Smooth muscle cell (in vitro differentiated cells): Measurements from ENCODE around the gene HEPHL1. TPM values are rescaled to one million over a fixed set of nuclear protein-coding genes. Genes with fewer than 3 reads are reported as not detected.

ENCODE experiments used
- DNase-seq: peaks from one replicate; lab custom pipeline; 2025; ENCODE audit not compliant: unreplicated experiment; lab: John Stamatoyannopoulos, UW
- H2AFZ ChIP-seq: fragments of 200-600 bp; sonication (generic); 2 replicates; pipeline ENCODE4 v1.6.0; 2016; ENCODE audit warnings: antibody characterized with exemption, low read depth, mild to moderate bottlenecking
- H3F3A ChIP-seq: fragments of 200-600 bp; sonication (generic); 2 replicates; pipeline ENCODE4 v1.6.0; 2017; ENCODE audit warnings: antibody characterized with exemption, low read depth
- H3K27ac ChIP-seq: fragments of 200-600 bp; sonication (generic); 2 replicates; pipeline ENCODE4 v1.5.1; 2016; ENCODE audit warnings: low read depth, mild to moderate bottlenecking
- H3K27me3 ChIP-seq: fragments of 200-600 bp; sonication (generic); 2 replicates; pipeline ENCODE4 v1.6.1; 2016; ENCODE audit warnings: low read depth, mild to moderate bottlenecking
- H3K36me3 ChIP-seq: fragments of 200-600 bp; sonication (generic); 2 replicates; pipeline ENCODE4 v1.5.1; 2016; ENCODE audit warnings: low read depth
- H3K4me1 ChIP-seq: fragments of 200-600 bp; sonication (generic); 2 replicates; pipeline ENCODE4 v1.5.1; 2016; ENCODE audit warnings: low read depth
- H3K4me2 ChIP-seq: fragments of 200-600 bp; sonication (generic); 2 replicates; pipeline ENCODE4 v1.6.0; 2016; ENCODE audit warnings: mild to moderate bottlenecking
- H3K4me3 ChIP-seq: fragments of 200-600 bp; sonication (generic); 2 replicates; pipeline ENCODE4 v1.5.1; 2016; ENCODE audit warnings: mild to moderate bottlenecking
- H3K79me2 ChIP-seq: fragments of 200-600 bp; sonication (generic); 2 replicates; pipeline ENCODE4 v1.6.0; 2016; ENCODE audit warnings: low read depth, mild to moderate bottlenecking
- H3K9ac ChIP-seq: fragments of 200-600 bp; sonication (generic); 2 replicates; pipeline ENCODE4 v1.6.0; 2016; ENCODE audit warnings: low read depth
- H3K9me3 ChIP-seq: fragments of 200-600 bp; sonication (generic); replicated peaks from 2 replicates; pipeline ENCODE4 v1.5.1; 2016; ENCODE audit warnings: low read depth
- H4K20me1 ChIP-seq: fragments of 200-600 bp; sonication (generic); 2 replicates; pipeline ENCODE4 v1.6.0; 2016; ENCODE audit warnings: low read depth
- WGBS: methylation state at CpG from one replicate; pipeline ENCODE4 v1.1.7; 2016; ENCODE audit warnings: low lambda C conversion rate; 5-methylcytosine and 5-hydroxymethylcytosine counted together
- polyA plus RNA-seq: library from polyadenylated mRNA; unstranded; fragments of >200 nt; fragmentation: Nextera tagmentation; extraction: Ambion mirVana; gene quantifications from 2 replicates; pipeline ENCODE4 v1.2.1, GENCODE V29; 2016
- total RNA-seq: library from RNA; depleted of rRNA; stranded (reverse); fragments of >200 nt; gene quantifications from 2 replicates; pipeline ENCODE4 v1.2.3, GENCODE V29; 2014
- TF ChIP-seq, protein P1 (sequence below): fragments of 200-600 bp; sonication (generic); IDR thresholded peaks from 2 replicates; pipeline ENCODE4 v1.5.1; 2017; ENCODE audit warnings: borderline replicate concordance, mild to moderate bottlenecking, antibody characterized with exemption; ENCODE audit not compliant: insufficient read depth, poor library complexity, severe bottlenecking

Gene HEPHL1
- total and polyA plus RNA-seq, 2 experiments from 2014 or later = 0.13 to 0.21 TPM

DNA sequence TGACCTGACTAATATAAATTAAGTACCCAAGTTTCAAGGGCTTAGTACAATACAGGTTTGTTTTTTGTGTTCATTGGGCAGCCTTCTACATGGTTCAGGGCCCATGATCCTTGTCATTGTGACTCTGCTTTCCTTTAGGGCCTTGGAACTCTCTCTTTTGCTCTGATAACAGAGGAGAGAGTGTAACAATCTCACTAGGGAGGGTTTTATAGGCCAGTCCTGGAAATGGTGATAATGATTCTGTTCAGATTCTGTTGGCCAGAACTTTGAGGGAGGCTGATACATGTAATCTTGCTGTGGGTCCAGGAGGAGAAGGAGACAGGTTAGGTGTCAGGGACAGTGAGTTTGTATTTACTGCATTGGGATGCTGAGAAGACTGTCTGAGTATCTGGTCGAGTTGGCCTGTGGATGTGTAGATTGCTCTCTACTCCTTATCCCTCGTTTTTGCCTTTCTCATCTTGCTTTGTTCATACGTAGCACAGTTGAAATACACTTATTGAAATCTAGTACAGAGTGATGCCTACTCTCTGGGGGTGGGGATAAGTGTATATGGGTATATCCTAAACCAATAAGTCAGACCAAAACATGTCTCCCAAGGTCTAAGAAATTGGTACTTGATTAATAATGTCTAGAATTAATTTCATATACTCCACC, 37.5 kb upstream of the HEPHL1 start:
- TF ChIP-seq, protein P1, sequence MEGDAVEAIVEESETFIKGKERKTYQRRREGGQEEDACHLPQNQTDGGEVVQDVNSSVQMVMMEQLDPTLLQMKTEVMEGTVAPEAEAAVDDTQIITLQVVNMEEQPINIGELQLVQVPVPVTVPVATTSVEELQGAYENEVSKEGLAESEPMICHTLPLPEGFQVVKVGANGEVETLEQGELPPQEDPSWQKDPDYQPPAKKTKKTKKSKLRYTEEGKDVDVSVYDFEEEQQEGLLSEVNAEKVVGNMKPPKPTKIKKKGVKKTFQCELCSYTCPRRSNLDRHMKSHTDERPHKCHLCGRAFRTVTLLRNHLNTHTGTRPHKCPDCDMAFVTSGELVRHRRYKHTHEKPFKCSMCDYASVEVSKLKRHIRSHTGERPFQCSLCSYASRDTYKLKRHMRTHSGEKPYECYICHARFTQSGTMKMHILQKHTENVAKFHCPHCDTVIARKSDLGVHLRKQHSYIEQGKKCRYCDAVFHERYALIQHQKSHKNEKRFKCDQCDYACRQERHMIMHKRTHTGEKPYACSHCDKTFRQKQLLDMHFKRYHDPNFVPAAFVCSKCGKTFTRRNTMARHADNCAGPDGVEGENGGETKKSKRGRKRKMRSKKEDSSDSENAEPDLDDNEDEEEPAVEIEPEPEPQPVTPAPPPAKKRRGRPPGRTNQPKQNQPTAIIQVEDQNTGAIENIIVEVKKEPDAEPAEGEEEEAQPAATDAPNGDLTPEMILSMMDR = no peak
- no peak for DNase-seq
- no peak overlapping the region for H2AFZ ChIP-seq
- H3K4me1 ChIP-seq = no peaks in the 10 kb centered on the region
- no peak overlapping the region for H3K4me2 ChIP-seq
- no peaks in the 10 kb centered on the region for H3K79me2 ChIP-seq
- no peaks in the 10 kb centered on the region for H3K27me3 ChIP-seq
- H3K36me3 ChIP-seq = no peaks in the 10 kb centered on the region
- WGBS = 81% methylated on average over 3 of the region's 3 CpGs
- H3K4me3 ChIP-seq = no peak overlapping the region
- H3K9ac ChIP-seq = no peak overlapping the region
- no peaks in the 10 kb centered on the region for H3K9me3 ChIP-seq
- H3K27ac ChIP-seq = no peak overlapping the region
- H3F3A ChIP-seq = no peaks in the 10 kb centered on the region
- H4K20me1 ChIP-seq = no peaks in the 10 kb centered on the region

DNA sequence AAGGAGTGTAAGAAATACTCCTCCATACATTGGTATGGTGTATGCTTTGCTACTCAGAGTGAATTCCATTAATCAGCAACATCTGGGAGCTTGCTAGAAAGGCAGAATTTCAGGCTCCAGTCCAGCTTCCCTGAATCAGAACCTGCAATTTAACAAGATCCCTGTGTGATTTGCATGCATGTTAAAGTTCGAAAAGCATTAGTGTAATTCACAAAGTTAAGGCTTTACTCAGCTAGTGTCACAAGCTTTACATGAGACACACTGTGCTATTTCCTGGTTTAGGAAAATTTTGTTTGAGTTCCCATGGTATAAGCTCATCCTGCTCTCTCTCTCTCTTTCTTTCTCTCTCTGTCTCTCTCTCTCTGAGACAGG, 37.0 kb upstream of the HEPHL1 start:
- Histone ChIP-seq H3K27ac (no peak overlapping the region), H3K4me1 (no peaks in the 10 kb centered on the region), H3F3A (no peaks in the 10 kb centered on the region), H4K20me1 (no peaks in the 10 kb centered on the region), H3K27me3 (no peaks in the 10 kb centered on the region), H3K79me2 (no peaks in the 10 kb centered on the region), H2AFZ (no peak overlapping the region), H3K36me3 (no peaks in the 10 kb centered on the region), H3K9ac (no peak overlapping the region), H3K4me2 (no peak overlapping the region), H3K4me3 (no peak overlapping the region), H3K9me3 (no peaks in the 10 kb centered on the region)
- 82% methylated on average over 1 of the region's 1 CpG for WGBS
- TF ChIP-seq, protein P1 = no peak
- DNase-seq = no peak

DNA sequence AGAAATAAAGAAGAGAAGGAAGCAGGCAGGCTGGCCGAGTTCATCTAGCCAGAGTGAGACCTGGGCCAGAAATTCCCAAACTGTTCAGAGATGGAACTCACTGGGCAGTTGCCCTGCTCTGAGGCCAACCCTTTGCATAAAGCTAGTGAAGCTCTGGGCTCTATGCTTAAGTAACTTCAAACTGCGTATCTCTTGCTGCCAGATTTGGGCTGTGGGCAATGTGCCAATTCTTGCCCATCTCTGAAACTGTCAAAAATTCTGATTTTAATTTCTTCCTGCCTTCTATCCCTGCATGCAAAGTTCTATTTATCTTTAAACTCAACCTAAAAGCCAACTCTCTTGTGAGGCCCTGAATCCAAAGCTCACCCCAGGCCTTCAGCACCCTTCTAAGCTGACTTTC, 36.2 kb upstream of the HEPHL1 start:
- Histone ChIP-seq H3K4me2 (no peak overlapping the region), H2AFZ (no peak overlapping the region), H3K9ac (no peak overlapping the region), H3K9me3 (no peaks in the 10 kb centered on the region), H3F3A (no peaks in the 10 kb centered on the region), H3K27ac (no peak overlapping the region), H3K27me3 (no peaks in the 10 kb centered on the region), H3K4me1 (no peaks in the 10 kb centered on the region), H4K20me1 (no peaks in the 10 kb centered on the region), H3K36me3 (no peaks in the 10 kb centered on the region), H3K79me2 (no peaks in the 10 kb centered on the region), H3K4me3 (no peak overlapping the region)
- TF ChIP-seq, protein P1 = no peak
- no peak for DNase-seq
- 48% methylated on average over 2 of the region's 2 CpGs for WGBS

DNA sequence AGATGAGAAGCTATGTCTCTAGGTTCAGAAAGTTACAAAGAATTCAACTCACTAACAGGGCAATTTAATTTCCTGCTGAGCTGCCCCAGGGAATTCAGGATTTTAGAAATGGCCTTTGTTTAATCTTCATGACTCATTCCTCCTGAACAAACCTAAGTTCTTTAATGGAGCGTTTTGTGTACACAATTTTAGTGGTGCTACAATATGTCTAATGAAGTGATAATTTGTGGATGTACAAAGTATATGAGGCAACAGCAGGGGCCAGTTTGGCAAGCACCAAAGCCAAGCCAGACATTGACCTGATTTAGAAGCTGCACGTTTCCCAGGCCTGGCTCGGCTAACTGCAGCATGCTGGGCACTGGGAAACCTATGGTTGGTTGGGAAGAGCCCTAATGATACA, 34.4 kb upstream of the HEPHL1 start:
- DNase-seq = no peak
- H3K27me3 ChIP-seq = no peaks in the 10 kb centered on the region
- no peaks in the 10 kb centered on the region for H3F3A ChIP-seq
- H3K4me1 ChIP-seq = no peaks in the 10 kb centered on the region
- H3K79me2 ChIP-seq = no peaks in the 10 kb centered on the region
- no peak overlapping the region for H3K9ac ChIP-seq
- TF ChIP-seq, protein P1 = no peak
- no peak overlapping the region for H3K4me2 ChIP-seq
- no peak overlapping the region for H3K27ac ChIP-seq
- H3K36me3 ChIP-seq = no peaks in the 10 kb centered on the region
- H4K20me1 ChIP-seq = no peaks in the 10 kb centered on the region
- no peaks in the 10 kb centered on the region for H3K9me3 ChIP-seq
- no peak overlapping the region for H2AFZ ChIP-seq
- WGBS = 60% methylated on average over 3 of the region's 3 CpGs
- H3K4me3 ChIP-seq = no peak overlapping the region
